Mucosa of stomach (tissue), 1 donor: ENCODE data around the gene VAMP5.
A peak's percentile ranks its signal among the peaks of the same experiment; 100 is the strongest.

Experiments used
- H3K27me3 ChIP-seq: one replicate; pipeline ENCODE4 v1.7.0; 2013; ENCODE audit warnings: mild to moderate bottlenecking, low read length; ENCODE audit not compliant: control insufficient read depth, insufficient read depth
- H3K36me3 ChIP-seq: one replicate; pipeline ENCODE4 v1.7.0; 2013; ENCODE audit warnings: low read length; ENCODE audit not compliant: control insufficient read depth, insufficient read depth
- H3K4me1 ChIP-seq: one replicate; pipeline ENCODE4 v1.7.0; 2013; ENCODE audit warnings: mild to moderate bottlenecking, low read length; ENCODE audit not compliant: control insufficient read depth, insufficient read depth
- H3K4me3 ChIP-seq: one replicate; pipeline ENCODE4 v1.7.0; 2013; ENCODE audit warnings: low read length
- H3K9ac ChIP-seq: one replicate; pipeline ENCODE4 v1.7.0; 2013; ENCODE audit warnings: mild to moderate bottlenecking, low read length, moderate library complexity
- H3K9me3 ChIP-seq: one replicate; pipeline ENCODE4 v1.7.0; 2013; ENCODE audit warnings: mild to moderate bottlenecking, low read length, moderate library complexity; ENCODE audit not compliant: control insufficient read depth
- donor health status: Pancreatic carcinoma.

VAMP5 gene

DNA sequence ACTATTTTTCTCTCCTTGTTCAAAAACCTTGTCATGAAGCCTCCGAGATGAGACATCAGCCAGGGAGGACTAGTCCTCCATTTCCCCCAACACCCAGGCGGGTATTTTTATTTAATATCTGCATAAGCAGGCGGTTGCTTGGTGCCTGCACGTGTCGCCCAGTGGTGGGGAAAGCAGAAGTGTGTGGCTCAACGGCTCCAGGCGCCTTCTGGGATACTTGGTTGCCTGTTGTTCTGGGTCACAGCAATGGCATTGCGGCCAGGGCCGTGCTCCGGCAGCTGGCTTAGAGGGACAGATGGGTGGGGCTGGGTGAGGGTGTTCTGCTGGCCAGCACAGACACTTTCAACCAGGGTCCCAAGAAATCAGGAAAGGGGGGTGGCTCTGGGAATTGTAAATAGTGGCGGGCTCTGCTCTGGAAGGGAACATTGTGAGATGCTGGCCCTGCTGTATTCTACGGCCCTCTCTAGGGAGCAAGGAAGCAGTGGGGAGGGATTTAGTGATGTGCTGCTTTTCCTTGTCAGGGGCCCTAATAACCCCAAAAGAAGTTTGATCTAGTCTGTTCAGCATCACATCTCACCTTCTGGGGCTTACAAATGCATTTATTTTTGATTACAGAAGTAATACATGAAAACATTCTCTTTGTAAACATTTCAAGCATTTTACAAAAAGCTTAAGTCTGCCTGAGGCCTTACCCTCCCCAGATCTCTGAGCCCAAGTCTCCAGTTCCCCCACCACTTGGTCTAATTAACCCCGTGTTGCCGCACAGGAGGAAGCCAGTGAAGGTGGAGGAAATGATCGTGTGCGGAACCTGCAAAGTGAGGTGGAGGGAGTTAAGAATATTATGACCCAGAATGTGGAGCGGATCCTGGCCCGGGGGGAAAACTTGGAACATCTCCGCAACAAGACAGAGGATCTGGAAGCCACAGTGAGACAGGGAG lies 5.7 kb upstream of the VAMP5 start:
- Histone ChIP-seq H3K4me3 (peak overlapping the region; percentile 85), H3K9me3 (no peaks in the 10 kb centered on the region), H3K4me1 (peaks cover 33% of the 10 kb centered on the region), H3K9ac (peak overlapping the region; percentile 99), H3K36me3 (no peaks in the 10 kb centered on the region), H3K27me3 (no peaks in the 10 kb centered on the region)

DNA sequence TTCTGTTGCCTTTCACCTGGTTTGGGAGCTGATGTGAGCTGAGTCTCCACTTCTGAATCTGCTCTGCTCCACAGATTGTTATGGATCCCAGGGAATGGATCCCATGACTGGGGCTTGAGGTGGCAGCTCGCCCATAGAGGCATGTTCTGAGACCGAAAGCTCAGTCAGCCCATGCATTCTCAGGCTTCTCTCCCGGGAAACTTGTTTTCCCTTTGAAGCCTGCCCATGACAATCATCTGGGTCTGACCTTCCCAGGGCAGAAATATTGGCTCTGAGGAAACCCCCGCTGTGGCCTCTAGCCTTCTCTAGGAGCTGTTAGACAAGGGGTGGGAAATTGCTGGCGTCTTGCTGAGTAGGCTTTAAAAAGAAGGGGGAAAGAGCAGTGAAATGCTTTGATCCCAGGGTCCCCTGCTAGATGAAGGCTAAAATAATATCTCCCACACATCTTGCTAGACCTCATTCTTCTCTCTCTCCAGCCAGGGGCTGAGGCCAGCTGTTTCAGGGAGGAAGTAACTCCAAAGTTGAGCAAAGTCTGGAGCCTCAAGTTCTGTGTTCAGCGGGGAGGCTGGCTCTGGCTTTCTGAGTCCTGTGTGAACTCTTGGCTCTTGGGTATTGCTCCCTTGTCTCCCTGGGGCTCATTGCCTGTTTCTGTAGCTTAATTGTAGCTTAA lies 4.8 kb upstream of the VAMP5 start:
- Histone ChIP-seq H3K27me3 (no peaks in the 10 kb centered on the region), H3K36me3 (no peaks in the 10 kb centered on the region), H3K4me1 (peaks cover 40% of the 10 kb centered on the region), H3K9me3 (no peaks in the 10 kb centered on the region), H3K4me3 (peak overlapping the region; percentile 85), H3K9ac (peak overlapping the region; percentile 99)

DNA sequence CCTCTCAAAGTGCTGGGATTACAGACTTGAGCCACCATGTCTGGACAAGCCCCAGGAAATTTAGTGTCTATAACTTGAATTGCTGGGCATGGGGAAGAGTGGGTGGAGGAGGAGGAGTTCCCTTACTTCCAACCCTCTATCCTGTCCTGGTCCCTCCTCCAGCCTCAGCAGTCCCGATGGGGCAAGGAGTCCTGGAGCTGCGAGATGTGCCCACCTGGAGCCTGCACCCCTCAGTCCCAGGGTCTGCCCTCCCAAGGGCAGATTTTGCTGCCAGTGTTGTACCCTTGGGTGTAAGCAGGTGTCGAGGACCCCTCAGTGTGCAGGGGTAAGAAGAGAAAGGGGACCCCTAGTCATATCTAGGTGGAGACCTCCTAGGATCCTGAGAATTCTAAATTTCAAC lies 4.0 kb upstream of the VAMP5 start:
- peaks cover 48% of the 10 kb centered on the region for H3K4me1 ChIP-seq
- no peak overlapping the region for H3K9ac ChIP-seq
- H3K27me3 ChIP-seq: no peaks in the 10 kb centered on the region
- H3K9me3 ChIP-seq: no peaks in the 10 kb centered on the region
- H3K4me3 ChIP-seq: no peak overlapping the region
- no peaks in the 10 kb centered on the region for H3K36me3 ChIP-seq

DNA sequence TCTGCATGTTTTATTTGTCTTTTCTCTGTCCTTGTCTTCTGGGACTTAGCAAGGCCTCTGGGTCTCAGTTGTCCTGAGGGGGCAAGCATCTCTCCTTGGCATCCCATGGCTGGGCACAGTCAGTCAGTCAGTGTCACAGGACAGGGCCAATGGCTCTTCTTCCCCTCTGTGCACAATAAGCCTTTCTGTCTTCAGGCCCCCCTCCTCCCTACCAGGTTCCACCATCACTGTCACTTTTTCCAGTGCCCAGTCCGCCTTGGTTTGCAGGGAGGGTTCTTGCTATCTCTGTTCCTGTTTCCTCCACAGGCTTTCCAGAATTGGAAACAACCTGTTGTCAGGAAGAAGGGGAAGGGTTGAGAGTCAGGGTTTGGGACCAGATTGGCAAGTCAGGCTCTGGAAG lies 1.7 kb upstream of the VAMP5 start:
- no peak overlapping the region for H3K4me3 ChIP-seq
- no peaks in the 10 kb centered on the region for H3K27me3 ChIP-seq
- no peak overlapping the region for H3K9ac ChIP-seq
- no peaks in the 10 kb centered on the region for H3K36me3 ChIP-seq
- no peaks in the 10 kb centered on the region for H3K9me3 ChIP-seq
- H3K4me1 ChIP-seq: peaks cover 54% of the 10 kb centered on the region

DNA sequence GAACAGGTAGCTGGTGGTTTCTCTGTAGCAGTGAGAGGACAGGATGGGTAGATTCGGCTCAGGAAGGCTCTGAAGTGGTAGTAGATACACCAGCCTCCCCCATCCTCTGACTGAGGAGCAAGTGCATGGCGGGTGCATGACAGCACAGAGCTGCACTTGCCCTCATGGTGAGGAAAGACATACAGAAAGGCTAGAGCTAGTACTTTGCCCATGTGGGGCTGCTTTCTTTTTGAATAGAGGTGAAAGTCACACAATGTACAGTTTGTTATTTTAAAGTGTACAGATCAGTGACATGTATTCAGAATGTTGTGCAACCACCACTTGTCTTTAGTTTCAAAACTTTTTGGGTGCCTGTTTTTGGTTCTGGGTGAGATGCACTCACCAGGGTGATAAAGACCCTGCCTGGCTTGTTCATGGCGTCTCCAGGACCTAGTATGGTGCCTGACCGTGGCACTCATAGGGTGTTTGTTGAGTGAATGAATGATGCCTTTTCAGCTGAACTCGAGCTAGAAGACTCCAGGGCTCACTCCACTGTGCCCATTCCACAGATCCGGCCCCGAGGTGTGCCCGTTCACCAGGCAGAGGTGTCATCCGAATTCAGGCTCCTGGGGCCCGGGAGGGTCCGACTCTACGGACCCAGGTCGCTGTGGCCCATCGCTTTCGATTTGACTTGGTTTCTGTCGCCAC lies 421 bp upstream of the VAMP5 start:
- Histone ChIP-seq H3K9me3 (no peaks in the 10 kb centered on the region), H3K36me3 (no peaks in the 10 kb centered on the region), H3K27me3 (no peaks in the 10 kb centered on the region), H3K4me3 (no peak overlapping the region), H3K4me1 (peaks cover 50% of the 10 kb centered on the region), H3K9ac (peak overlapping the region; percentile 32)

DNA sequence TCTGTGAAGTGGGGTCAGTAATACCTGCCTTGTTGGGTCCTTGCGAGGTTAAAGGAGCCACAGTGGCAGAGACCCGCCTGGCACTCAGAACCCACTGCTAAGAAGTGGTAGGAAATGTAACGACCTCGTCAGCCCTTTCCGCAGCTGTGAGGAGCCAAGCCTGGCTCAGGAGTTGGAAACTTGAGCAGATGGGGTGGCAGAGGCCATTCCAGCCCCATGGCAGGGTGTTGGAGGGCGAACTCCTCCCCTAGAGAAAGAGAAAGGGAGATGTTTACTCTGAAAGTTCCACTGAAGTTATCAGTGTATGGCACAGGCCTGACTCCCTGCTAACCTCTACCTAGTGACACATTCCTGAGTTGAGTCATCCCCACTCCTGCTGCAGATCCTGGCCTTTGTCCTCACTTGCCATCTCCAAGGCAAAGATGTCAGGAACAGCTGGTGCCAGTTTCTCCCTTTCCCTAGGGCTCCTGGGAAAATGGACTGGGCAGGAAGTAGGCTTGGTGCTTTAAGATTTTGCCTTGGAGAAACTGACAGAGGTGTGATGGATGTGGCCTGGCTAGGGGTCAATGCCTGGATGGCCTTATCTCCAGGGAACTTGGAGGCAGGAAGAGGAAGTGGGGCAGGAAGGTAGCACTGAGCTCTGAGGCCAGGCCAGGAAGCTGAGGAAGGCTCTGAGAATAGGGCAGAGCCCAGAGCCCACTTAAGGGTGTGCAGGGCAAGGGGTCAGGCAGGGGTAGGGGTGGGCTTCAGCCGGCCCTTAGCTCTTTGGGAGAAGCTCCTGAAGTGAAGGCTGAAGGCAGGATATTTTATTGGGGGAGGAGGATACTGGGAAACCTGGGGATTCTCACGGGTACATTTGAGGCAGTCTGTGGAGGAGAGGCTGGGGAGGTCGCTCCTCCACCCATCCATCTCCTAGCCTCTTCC lies 888 bp downstream of the VAMP5 start:
- H3K4me1 ChIP-seq: peaks cover 43% of the 10 kb centered on the region

DNA sequence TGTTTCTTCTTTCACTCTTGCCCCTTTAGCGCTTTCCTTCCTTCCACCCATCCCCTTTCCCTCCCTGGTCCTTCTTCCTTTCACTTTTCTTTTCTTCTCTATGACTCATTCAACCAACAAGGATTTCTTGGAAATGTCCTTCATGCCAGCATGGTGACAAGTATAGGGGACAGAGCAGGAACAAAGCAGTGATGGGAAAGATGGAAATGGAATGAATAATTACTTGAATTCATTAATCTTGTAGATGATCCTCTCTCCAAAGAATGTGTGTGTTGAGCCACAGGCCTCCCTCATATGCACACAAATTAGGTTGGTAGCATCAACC lies 1.5 kb downstream of the VAMP5 start:
- Histone ChIP-seq H3K36me3 (no peaks in the 10 kb centered on the region), H3K27me3 (no peaks in the 10 kb centered on the region), H3K9ac (no peak overlapping the region), H3K4me1 (peaks cover 46% of the 10 kb centered on the region), H3K4me3 (no peak overlapping the region), H3K9me3 (no peaks in the 10 kb centered on the region)

More for the DNA sequence above, 888 bp downstream of the VAMP5 start:
- Histone ChIP-seq H3K9me3 (no peaks in the 10 kb centered on the region), H3K36me3 (no peaks in the 10 kb centered on the region), H3K4me3 (peak overlapping the region; percentile 32), H3K27me3 (no peaks in the 10 kb centered on the region), H3K9ac (peak overlapping the region; percentile 32)

DNA sequence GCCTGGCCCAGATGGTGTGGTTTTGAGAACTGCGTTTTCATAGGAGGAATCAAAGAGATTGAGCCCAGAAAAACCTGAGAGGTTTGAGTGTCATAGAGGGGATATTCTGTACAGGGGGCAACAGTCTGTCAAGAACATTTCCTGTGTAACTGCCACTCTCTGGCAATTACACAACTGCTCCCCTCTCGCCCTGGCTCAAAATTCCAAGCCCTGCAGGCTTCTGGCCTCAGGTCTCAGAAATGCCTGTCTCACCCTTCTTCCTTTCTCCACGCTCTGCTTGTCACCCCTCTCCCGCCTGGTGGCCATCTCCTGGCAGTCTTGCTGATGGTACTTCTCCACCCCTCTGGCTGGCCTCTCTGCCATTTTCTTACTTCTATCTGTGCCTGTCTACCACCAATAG lies 4.0 kb downstream of the VAMP5 start:
- no peaks in the 10 kb centered on the region for H3K9me3 ChIP-seq

DNA sequence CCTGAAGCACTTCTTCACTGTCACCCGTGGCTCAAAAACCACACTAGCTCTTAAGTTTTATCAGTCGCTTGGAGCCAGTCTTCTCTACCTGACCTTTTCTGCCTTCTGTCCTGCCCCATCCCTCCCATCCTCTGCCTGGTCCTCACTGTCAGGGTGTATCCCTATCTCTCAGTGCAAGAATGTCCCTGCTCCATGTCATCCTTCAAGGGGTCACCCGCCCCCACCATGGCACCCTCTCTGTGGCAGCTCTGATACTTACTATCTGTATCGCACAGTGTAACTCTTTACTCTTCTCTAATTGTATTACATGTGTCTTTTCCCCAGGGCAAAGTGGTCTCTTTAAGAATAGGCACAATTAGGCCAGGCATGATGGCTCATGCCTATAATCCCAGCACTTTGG lies 4.4 kb downstream of the VAMP5 start:
- peaks cover 60% of the 10 kb centered on the region for H3K4me1 ChIP-seq

More for the DNA sequence above, 4.0 kb downstream of the VAMP5 start:
- no peaks in the 10 kb centered on the region for H3K36me3 ChIP-seq
- H3K4me3 ChIP-seq: no peak overlapping the region
- H3K4me1 ChIP-seq: peaks cover 61% of the 10 kb centered on the region
- H3K9ac ChIP-seq: no peak overlapping the region
- H3K27me3 ChIP-seq: no peaks in the 10 kb centered on the region

DNA sequence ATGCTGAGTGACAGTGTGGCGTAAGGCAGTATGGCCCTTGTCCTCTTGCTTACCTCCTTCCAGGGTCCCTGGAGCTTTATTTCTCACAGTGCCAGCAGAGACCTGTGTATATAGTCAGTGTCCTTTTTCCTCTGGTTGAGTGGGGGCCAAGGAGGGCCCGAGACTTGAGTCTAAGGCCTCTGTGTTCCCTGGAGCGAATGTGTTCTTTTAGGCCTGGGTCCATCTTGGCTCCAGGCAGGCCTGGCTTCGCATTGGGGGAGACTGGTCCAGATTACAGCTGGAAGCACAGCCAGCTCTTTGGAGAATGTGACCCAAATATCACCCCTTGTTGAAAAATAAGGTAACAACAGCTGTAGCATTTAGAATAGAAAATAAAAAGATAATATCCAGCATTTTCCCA lies 5.0 kb downstream of the VAMP5 start:
- Histone ChIP-seq H3K27me3 (no peaks in the 10 kb centered on the region), H3K4me3 (no peak overlapping the region), H3K9ac (no peak overlapping the region), H3K4me1 (peaks cover 57% of the 10 kb centered on the region), H3K9me3 (no peaks in the 10 kb centered on the region), H3K36me3 (no peaks in the 10 kb centered on the region)

More for the DNA sequence above, 4.4 kb downstream of the VAMP5 start:
- H3K36me3 ChIP-seq: no peaks in the 10 kb centered on the region
- H3K9ac ChIP-seq: no peak overlapping the region
- H3K4me3 ChIP-seq: no peak overlapping the region
- no peaks in the 10 kb centered on the region for H3K27me3 ChIP-seq
- no peaks in the 10 kb centered on the region for H3K9me3 ChIP-seq

DNA sequence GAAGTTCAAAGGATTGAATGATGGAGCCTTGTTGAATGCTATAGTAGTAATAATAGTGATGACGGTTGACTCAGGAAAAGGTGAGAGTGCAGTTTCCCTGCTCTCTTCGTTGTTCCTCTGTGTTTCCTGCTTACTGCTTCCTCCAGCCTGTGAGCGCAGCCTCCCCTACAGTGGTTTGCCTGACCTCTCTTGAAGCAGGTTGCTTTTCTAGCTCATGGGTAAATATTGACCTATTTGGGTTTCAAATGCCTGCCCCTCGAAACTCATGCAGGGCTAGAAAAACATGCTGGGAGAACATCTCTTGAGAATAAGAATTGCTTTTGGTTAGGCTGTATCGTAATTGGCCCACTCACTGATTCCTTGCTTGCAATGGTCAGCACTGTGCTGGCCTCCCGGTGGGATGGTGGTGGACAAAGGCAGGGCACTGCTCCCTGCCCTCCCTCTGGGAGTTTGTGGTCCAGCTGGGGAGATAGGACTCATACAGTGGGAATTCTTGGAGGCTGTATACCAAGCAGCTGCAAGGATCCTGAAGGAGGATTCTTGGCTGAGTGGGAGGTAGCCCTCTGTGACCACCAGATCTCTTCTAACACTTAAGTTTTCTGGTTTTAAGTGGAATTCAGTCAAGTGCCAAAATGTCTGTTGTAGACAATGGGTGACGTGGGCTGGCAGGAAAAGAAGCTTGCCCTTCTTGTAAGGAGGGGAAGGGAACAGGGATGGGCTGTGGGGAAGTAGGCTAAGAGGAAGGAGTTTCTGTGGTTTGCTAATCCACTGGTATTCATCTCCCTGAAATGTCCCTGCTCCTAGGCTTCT lies 6.0 kb downstream of the VAMP5 start:
- H3K9me3 ChIP-seq: no peaks in the 10 kb centered on the region
- no peak overlapping the region for H3K4me3 ChIP-seq
- H3K36me3 ChIP-seq: no peaks in the 10 kb centered on the region
- peaks cover 58% of the 10 kb centered on the region for H3K4me1 ChIP-seq
- H3K9ac ChIP-seq: no peak overlapping the region
- no peaks in the 10 kb centered on the region for H3K27me3 ChIP-seq
